K562 (cell line): ENCODE results near the gene TNFRSF6B. TPM values are rescaled to one million over a fixed set of nuclear protein-coding genes. Genes with fewer than 3 reads are reported as not detected.

Source experiments
- ATAC-seq: fragments of 200-7000 bp; cut with Tn5 transposase; 3 replicates; pipeline ENCODE4 v1.9.1; 2020; ENCODE audit warnings: moderate library complexity
- BruUV-seq: library from RNA; stranded (reverse); fragments of 400-500 nt; replicated peaks from 2 replicates; lab custom pipeline; 2021; lab: Mats Ljungman, UMichigan
- CTCF ChIA-PET: fragments of 300-600 bp; formaldehyde crosslinking; extraction: SDS; loops from one replicate; lab custom pipeline; 2021; ENCODE audit warnings: low intra/inter-chr PET ratio; lab: Yijun Ruan, JAX
- POLR2A ChIA-PET: fragments of 300-600, 350-650 bp; sonication (Branson Sonifier 250); formaldehyde crosslinking; extraction: SDS; loops from one replicate; lab custom pipeline; 2021; ENCODE audit warnings: antibody characterized with exemption, inconsistent platforms; lab: Yijun Ruan, JAX
- DNase-seq, 4 experiments: peaks; one replicate each; pipeline versions ENCODE4 v3.0.0 to v3.0.0-alpha.2; 2011 to 2018; ENCODE audit warnings: low spot score in 3 of 4, mixed read lengths in 3 of 4; ENCODE audit errors: extremely low read depth in 1 of 4
- FAIRE-seq: peaks from 2 replicates; lab custom pipeline; 2011; peaks lifted over from hg19 to GRCh38; lab: Jason Lieb, UNC
- H2AFZ ChIP-seq: 2 replicates; pipeline ENCODE4 v1.6.0; 2011; ENCODE audit warnings: low read depth, low read length, control low read depth, inconsistent platforms
- H3K27ac ChIP-seq: fragments of 200-600 bp; 3 replicates; pipeline ENCODE4 v1.8.0; 2011; ENCODE audit warnings: low read depth, mild to moderate bottlenecking, control low read depth, inconsistent platforms, low read length, moderate library complexity, mixed read lengths; ENCODE audit errors: extremely low read depth
- H3K27me3 ChIP-seq, 2 experiments: fragments of 300-600 bp in 1 of 2; 2 replicates in 1 of 2; 3 replicates in 1 of 2; pipeline versions ENCODE4 v1.6.0 to v1.8.0; 2011; ENCODE audit warnings: inconsistent platforms in 2 of 2, low read length in 2 of 2, mild to moderate bottlenecking in 1 of 2, mixed read lengths in 1 of 2, moderate library complexity in 1 of 2; ENCODE audit not compliant: control insufficient read depth in 2 of 2, insufficient read depth in 2 of 2
- H3K36me3 ChIP-seq: fragments of 300-600 bp; 3 replicates; pipeline ENCODE4 v1.8.0; 2011; ENCODE audit warnings: mild to moderate bottlenecking, low read length, inconsistent platforms; ENCODE audit not compliant: control insufficient read depth, insufficient read depth
- H3K4me1 ChIP-seq, 2 experiments: fragments of 200-600 bp in 1 of 2; replicated peaks in 1 of 2; 2 replicates in 1 of 2; 3 replicates in 1 of 2; pipeline versions ENCODE4 v1.5.1 to v1.8.0; 2011; ENCODE audit warnings: inconsistent platforms in 2 of 2, low read length in 2 of 2, mild to moderate bottlenecking in 1 of 2, mixed read lengths in 1 of 2, moderate library complexity in 1 of 2; ENCODE audit not compliant: control insufficient read depth in 2 of 2, insufficient read depth in 2 of 2
- H3K4me2 ChIP-seq: 2 replicates; pipeline ENCODE4 v1.6.1; 2011; ENCODE audit warnings: low read length, control low read depth, inconsistent platforms, mixed read lengths; ENCODE audit not compliant: insufficient read depth
- H3K4me3 ChIP-seq: fragments of 200-600 bp; sonication (generic), shearing (Covaris generic); 2 replicates; pipeline ENCODE4 v1.5.1; 2016; ENCODE audit warnings: control low read depth, inconsistent platforms
- H3K79me2 ChIP-seq: fragments of 200-600 bp; 3 replicates; pipeline ENCODE4 v1.8.0; 2011; ENCODE audit warnings: low read length, inconsistent platforms; ENCODE audit not compliant: control insufficient read depth, insufficient read depth
- H3K9ac ChIP-seq, 2 experiments: 2 replicates each; pipeline versions ENCODE4 v1.6.0 to v1.6.1; 2011; ENCODE audit warnings: low read depth in 2 of 2, low read length in 2 of 2, control low read depth in 1 of 2, inconsistent platforms in 1 of 2, mild to moderate bottlenecking in 1 of 2, mixed read lengths in 1 of 2; ENCODE audit not compliant: insufficient read depth in 1 of 2
- H3K9me1 ChIP-seq: one replicate; pipeline ENCODE4 v1.6.0; 2011; ENCODE audit warnings: inconsistent platforms, mild to moderate bottlenecking, low read length, moderate library complexity; ENCODE audit not compliant: control insufficient read depth, insufficient read depth
- H3K9me3 ChIP-seq: replicated peaks from 2 replicates; pipeline ENCODE4 v1.5.1; 2011; ENCODE audit warnings: low read depth, low read length, inconsistent platforms; ENCODE audit not compliant: control insufficient read depth, insufficient read depth
- H4K20me1 ChIP-seq: replicated peaks from 2 replicates; pipeline ENCODE4 v1.6.1; 2011; ENCODE audit warnings: low read length, inconsistent platforms, mixed read lengths; ENCODE audit not compliant: control insufficient read depth, insufficient read depth
- C11orf30 ChIP-seq: fragments of 450-650 bp; IDR thresholded peaks from 2 replicates; pipeline ENCODE4 v1.6.1; 2016; ENCODE audit warnings: low read depth, mild to moderate bottlenecking
- CBX1 ChIP-seq: sonication (generic); IDR thresholded peaks from 2 replicates; pipeline ENCODE4 v1.6.1; 2016; ENCODE audit warnings: antibody characterized with exemption, low read depth, mild to moderate bottlenecking
- CBX5 ChIP-seq: IDR thresholded peaks from 2 replicates; pipeline ENCODE4 v1.6.1; 2014; ENCODE audit warnings: low read depth, borderline replicate concordance
- CCNT2 ChIP-seq: IDR thresholded peaks from 2 replicates; pipeline ENCODE4 v1.6.1; 2011; ENCODE audit warnings: borderline replicate concordance, low read depth, mild to moderate bottlenecking, moderate library complexity, mixed read lengths, low read length; ENCODE audit not compliant: insufficient read length; ENCODE audit errors: extremely low read depth
- GTF2F1 ChIP-seq: IDR thresholded peaks from 2 replicates; pipeline ENCODE4 v1.6.1; 2011; ENCODE audit warnings: low read depth, low read length, improper control_type of control experiment
- POLR2G ChIP-seq: fragments of 200-400 bp; formaldehyde crosslinking; IDR thresholded peaks from 2 replicates; pipeline ENCODE4 v1.6.1; 2017; ENCODE audit warnings: low read depth, mild to moderate bottlenecking, antibody characterized with exemption, low read length, moderate library complexity
- RBM22 ChIP-seq: fragments of 200-400 bp; formaldehyde crosslinking; IDR thresholded peaks from 2 replicates; pipeline ENCODE4 v1.6.1; 2018; ENCODE audit warnings: low read length, low read depth; ENCODE audit not compliant: poor library complexity, severe bottlenecking
- RHOXF2B ChIP-seq: fragments of 250-450 bp; sonication (Bioruptor Pico); conservative IDR thresholded peaks from 2 replicates; pipeline ENCODE4 v1.5.1; 2021
- SRSF7 ChIP-seq: fragments of 200-400 bp; formaldehyde crosslinking; optimal IDR thresholded peaks from 2 replicates; pipeline ENCODE3; 2017; ENCODE audit warnings: mild to moderate bottlenecking, low read depth, low read length
- SRSF9 ChIP-seq: fragments of 200-400 bp; formaldehyde crosslinking; IDR thresholded peaks from 2 replicates; pipeline ENCODE4 v1.6.1; 2017; ENCODE audit warnings: low read depth, low read length, borderline replicate concordance
- WGBS: fragments of 100-300 bp; shearing (Covaris generic); methylation state at CpG from one replicate; pipeline ENCODE4 v1.1.6; 2016; ENCODE audit warnings: low coverage, mixed read lengths; ENCODE audit not compliant: insufficient coverage; ENCODE audit errors: missing lambda C conversion rate; 5-methylcytosine and 5-hydroxymethylcytosine counted together
- in situ Hi-C: fragments of 300-500 bp; cut with MboI; formaldehyde crosslinking; loops from 4 replicates; pipeline ENCODE4 v1.15.0; 2018; ENCODE audit warnings: inconsistent platforms, mixed read lengths
- intact Hi-C: fragments of 100-400 bp; cut with micrococcal nuclease; formaldehyde crosslinking; loops from 2 replicates; pipeline ENCODE4 v1.14.2; 2022
- polyA plus RNA-seq, 8 experiments: library from polyadenylated mRNA; depleted of rRNA in 4 of 8; stranded (reverse) in 5 of 8; unstranded in 3 of 8; fragments of >200 nt; fragmentation: Nextera tagmentation in 2 of 8; fragmentation: Illumina TruSeq in 1 of 8; extraction: Ambion mirVana in 2 of 8; extraction: Trizol in 1 of 8; gene quantifications; 2 replicates each; pipeline versions ENCODE4 v1.2.1 to v1.2.3, GENCODE V29; 2011 to 2014; ENCODE audit warnings: inconsistent platforms in 1 of 8, missing spikeins in 1 of 8
- total RNA-seq, 7 experiments: library from RNA; depleted of rRNA in 6 of 7; stranded (reverse); fragments of >200 nt in 6 of 7; fragmentation: Illumina TruSeq in 2 of 7; extraction: Trizol in 2 of 7; gene quantifications; 2 replicates each; pipeline versions ENCODE4 v1.2.1 to v1.2.3, GENCODE V29; 2011 to 2021; ENCODE audit warnings: low replicate concordance in 1 of 7
- TF ChIP-seq, protein P1 (sequence below), 2 experiments: fragments of 150-350 bp in 1 of 2; IDR thresholded peaks; 2 replicates each; pipeline ENCODE4 v1.6.1; 2012 to 2016; ENCODE audit warnings: low read depth in 2 of 2, low read length in 2 of 2, mild to moderate bottlenecking in 1 of 2, moderate library complexity in 1 of 2
- TF ChIP-seq, protein P2 (sequence below): fragments of 450-650 bp; IDR thresholded peaks from 2 replicates; pipeline ENCODE4 v1.6.1; 2016

Gene TNFRSF6B
- total and polyA plus RNA-seq, 9 of the 15 experiments (the other 6 are each of a cell fraction or from before 2014, with no cell fraction given), result 0.10 to 3.5 (median 0.32) TPM; not detected in 6

DNA sequence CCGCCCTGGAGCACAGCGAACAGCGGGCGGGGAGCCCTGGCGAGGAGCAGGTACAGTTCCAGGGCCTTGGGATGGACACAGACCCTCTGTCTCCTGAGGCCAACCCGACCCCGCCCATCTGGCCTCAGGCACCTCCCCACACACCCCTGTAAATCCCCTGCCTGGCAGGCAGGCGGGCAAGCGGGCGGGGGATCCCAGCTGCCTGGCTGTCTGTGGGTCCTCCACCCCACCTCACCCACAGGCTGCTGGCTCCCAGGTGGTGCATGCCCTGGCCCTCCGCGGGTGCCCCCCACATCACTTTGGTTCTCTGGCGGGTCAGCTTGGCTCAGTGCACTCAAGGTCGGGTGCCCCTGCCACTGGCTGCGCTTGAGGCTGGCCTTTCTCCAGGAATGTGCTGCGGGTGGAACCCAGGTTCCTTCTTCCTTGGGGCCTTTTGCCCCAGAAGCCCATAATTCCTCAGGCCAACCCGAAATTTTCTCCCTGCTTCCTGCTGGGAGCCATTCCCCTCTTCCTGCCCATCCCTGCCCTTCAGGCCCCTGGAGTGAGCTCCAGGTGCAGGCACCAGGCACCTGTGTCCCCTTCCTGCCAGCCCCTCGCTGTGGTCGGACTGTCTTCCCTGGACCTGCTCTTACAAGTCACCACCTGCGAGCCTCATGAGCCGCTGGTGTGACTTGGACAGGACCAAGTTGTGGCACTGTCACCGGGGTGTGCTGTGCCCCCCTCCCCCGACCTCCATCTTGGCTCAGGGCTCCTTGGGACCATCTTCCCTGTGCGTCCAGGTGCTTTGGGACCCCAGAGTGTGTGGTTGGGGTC, 5.3 kb upstream of the TNFRSF6B start:
- H3K9ac ChIP-seq, result no peak overlapping the region; a peak in 1 of 4 replicates
- BruUV-seq, result no TSS peak

More for the DNA sequence above, 5.3 kb upstream of the TNFRSF6B start:
- FAIRE-seq, result no peak
- Histone ChIP-seq H2AFZ (no peak overlapping the region), H4K20me1 (no peaks in the 10 kb centered on the region), H3K27ac (no peak overlapping the region), H3K9me1 (no peaks in the 10 kb centered on the region), H3K9me3 (no peaks in the 10 kb centered on the region), H3K4me2 (no peak overlapping the region), H3K36me3 (peaks cover 36% of the 10 kb centered on the region; the same call in 2 of the 3 replicates), H3K4me3 (no peak overlapping the region), H3K79me2 (no peaks in the 10 kb centered on the region), H3K4me1 (peaks cover 9 to 75% of the 10 kb centered on the region in 2 experiments), H3K27me3 (no peaks in the 10 kb centered on the region)
- ChIA-PET POLR2A (interaction anchor here (0.5 to 1.3 kb wide), 2 partner anchors 9 to 50 kb away, joined by 3 to 6 read pairs; no protein-coding TSS in a partner anchor), CTCF (no interaction called here)
- TF ChIP-seq SRSF9 (no peak), RHOXF2B (CRISPR knock-in tag) (no peak), SRSF7 (no peak), POLR2G (peak; percentile 69), GTF2F1 (no peak), C11orf30 (no peak), CBX1 (no peak), CBX5 (no peak), CCNT2 (peak; percentile 11), RBM22 (peak; percentile 47)
- TF ChIP-seq, protein P1, sequence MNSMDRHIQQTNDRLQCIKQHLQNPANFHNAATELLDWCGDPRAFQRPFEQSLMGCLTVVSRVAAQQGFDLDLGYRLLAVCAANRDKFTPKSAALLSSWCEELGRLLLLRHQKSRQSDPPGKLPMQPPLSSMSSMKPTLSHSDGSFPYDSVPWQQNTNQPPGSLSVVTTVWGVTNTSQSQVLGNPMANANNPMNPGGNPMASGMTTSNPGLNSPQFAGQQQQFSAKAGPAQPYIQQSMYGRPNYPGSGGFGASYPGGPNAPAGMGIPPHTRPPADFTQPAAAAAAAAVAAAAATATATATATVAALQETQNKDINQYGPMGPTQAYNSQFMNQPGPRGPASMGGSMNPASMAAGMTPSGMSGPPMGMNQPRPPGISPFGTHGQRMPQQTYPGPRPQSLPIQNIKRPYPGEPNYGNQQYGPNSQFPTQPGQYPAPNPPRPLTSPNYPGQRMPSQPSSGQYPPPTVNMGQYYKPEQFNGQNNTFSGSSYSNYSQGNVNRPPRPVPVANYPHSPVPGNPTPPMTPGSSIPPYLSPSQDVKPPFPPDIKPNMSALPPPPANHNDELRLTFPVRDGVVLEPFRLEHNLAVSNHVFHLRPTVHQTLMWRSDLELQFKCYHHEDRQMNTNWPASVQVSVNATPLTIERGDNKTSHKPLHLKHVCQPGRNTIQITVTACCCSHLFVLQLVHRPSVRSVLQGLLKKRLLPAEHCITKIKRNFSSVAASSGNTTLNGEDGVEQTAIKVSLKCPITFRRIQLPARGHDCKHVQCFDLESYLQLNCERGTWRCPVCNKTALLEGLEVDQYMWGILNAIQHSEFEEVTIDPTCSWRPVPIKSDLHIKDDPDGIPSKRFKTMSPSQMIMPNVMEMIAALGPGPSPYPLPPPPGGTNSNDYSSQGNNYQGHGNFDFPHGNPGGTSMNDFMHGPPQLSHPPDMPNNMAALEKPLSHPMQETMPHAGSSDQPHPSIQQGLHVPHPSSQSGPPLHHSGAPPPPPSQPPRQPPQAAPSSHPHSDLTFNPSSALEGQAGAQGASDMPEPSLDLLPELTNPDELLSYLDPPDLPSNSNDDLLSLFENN (IDR thresholded peaks at IDR 0.05; ENCODE audit: low read depth in 2 of 2, low read length in 2 of 2), result no peak
- TF ChIP-seq, protein P2, sequence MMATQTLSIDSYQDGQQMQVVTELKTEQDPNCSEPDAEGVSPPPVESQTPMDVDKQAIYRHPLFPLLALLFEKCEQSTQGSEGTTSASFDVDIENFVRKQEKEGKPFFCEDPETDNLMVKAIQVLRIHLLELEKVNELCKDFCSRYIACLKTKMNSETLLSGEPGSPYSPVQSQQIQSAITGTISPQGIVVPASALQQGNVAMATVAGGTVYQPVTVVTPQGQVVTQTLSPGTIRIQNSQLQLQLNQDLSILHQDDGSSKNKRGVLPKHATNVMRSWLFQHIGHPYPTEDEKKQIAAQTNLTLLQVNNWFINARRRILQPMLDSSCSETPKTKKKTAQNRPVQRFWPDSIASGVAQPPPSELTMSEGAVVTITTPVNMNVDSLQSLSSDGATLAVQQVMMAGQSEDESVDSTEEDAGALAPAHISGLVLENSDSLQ, result no peak
- intact Hi-C loops, result no loop called here
- DNase-seq, result no peak
- WGBS, result 92% methylated on average over 18 of the region's 24 CpGs
- ATAC-seq, result no peak
- in situ Hi-C loops, result no loop called here
